Measurements from ENCODE around the gene S100G.

DNA sequence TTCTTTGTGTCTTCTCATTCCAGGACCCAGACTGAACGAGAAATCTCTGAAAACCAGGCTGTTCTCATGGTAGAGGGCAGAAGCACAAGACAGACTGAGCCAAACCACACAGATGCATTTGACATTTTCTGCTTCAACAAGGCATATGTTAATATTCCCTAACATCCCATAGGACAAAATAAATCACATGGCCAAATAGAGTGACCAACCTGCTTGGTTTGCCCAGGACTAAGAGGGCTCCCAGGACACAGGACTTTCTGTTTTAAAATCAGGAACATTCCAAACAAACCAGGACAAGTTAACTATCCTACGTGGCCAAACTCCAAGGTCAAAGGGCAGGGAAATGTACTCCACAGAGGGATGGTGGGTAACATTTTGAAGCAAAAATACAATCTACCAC is 50.8 kb downstream of the S100G start:
- TF ChIP-seq EZH2 (IDR thresholded peaks at IDR 0.05; ENCODE audit: borderline replicate concordance, low read depth, low read length, severe bottlenecking): no peak
- TF ChIP-seq, protein P1, sequence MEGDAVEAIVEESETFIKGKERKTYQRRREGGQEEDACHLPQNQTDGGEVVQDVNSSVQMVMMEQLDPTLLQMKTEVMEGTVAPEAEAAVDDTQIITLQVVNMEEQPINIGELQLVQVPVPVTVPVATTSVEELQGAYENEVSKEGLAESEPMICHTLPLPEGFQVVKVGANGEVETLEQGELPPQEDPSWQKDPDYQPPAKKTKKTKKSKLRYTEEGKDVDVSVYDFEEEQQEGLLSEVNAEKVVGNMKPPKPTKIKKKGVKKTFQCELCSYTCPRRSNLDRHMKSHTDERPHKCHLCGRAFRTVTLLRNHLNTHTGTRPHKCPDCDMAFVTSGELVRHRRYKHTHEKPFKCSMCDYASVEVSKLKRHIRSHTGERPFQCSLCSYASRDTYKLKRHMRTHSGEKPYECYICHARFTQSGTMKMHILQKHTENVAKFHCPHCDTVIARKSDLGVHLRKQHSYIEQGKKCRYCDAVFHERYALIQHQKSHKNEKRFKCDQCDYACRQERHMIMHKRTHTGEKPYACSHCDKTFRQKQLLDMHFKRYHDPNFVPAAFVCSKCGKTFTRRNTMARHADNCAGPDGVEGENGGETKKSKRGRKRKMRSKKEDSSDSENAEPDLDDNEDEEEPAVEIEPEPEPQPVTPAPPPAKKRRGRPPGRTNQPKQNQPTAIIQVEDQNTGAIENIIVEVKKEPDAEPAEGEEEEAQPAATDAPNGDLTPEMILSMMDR (IDR thresholded peaks at IDR 0.05; ENCODE audit: borderline replicate concordance, extremely low read depth, low read length, poor library complexity, severe bottlenecking): no peak

Measured in DND-41 (cell line).